ENCODE measurements around the gene FYTTD1.

The FYTTD1 gene

GRCh38 chr3:197814372-197814771 is 64.7 kb downstream of the FYTTD1 start:
- no peak for TF ChIP-seq POLR2AphosphoS5 (IDR thresholded peaks at IDR 0.05; ENCODE audit: low read depth, low read length)
- TF ChIP-seq FOXP2 (optimal IDR thresholded peaks at IDR 0.05; ENCODE audit: borderline replicate concordance, extremely low read depth, extremely low read length, insufficient read depth) = no peak
- TF ChIP-seq SIN3A (IDR thresholded peaks at IDR 0.05; ENCODE audit: borderline replicate concordance, insufficient read depth, low read length) = no peak
- no peak for TF ChIP-seq TAF1 (IDR thresholded peaks at IDR 0.05; ENCODE audit: borderline replicate concordance, insufficient read depth, low read length)
- no peak for TF ChIP-seq REST (IDR thresholded peaks at IDR 0.05; ENCODE audit: insufficient read depth in 1 of 2, low read depth in 2 of 2, low read length in 2 of 2)

GRCh38 chr3:197820550-197821335 is 71.1 kb downstream of the FYTTD1 start:
- no peak for TF ChIP-seq FOXP2 (optimal IDR thresholded peaks at IDR 0.05; ENCODE audit: borderline replicate concordance, extremely low read depth, extremely low read length, insufficient read depth)
- no peak for TF ChIP-seq SIN3A (IDR thresholded peaks at IDR 0.05; ENCODE audit: borderline replicate concordance, insufficient read depth, low read length)
- TF ChIP-seq TAF1 (IDR thresholded peaks at IDR 0.05; ENCODE audit: borderline replicate concordance, insufficient read depth, low read length) = no peak
- no peak for TF ChIP-seq POLR2AphosphoS5 (IDR thresholded peaks at IDR 0.05; ENCODE audit: low read depth, low read length)

- no peak for TF ChIP-seq SIN3A (IDR thresholded peaks at IDR 0.05; ENCODE audit: borderline replicate concordance, insufficient read depth, low read length)
- no peak for TF ChIP-seq REST (IDR thresholded peaks at IDR 0.05; ENCODE audit: insufficient read depth in 1 of 2, low read depth in 2 of 2, low read length in 2 of 2)
- no peak for TF ChIP-seq FOXP2 (optimal IDR thresholded peaks at IDR 0.05; ENCODE audit: borderline replicate concordance, extremely low read depth, extremely low read length, insufficient read depth)
- TF ChIP-seq TAF1 (IDR thresholded peaks at IDR 0.05; ENCODE audit: borderline replicate concordance, insufficient read depth, low read length) = no peak
- TF ChIP-seq POLR2AphosphoS5 (IDR thresholded peaks at IDR 0.05; ENCODE audit: low read depth, low read length) = no peak
These were observed 79.8 kb downstream of the FYTTD1 start for GRCh38 chr3:197829397-197830045.

- TF ChIP-seq SIN3A (IDR thresholded peaks at IDR 0.05; ENCODE audit: borderline replicate concordance, insufficient read depth, low read length) = no peak
- TF ChIP-seq FOXP2 (optimal IDR thresholded peaks at IDR 0.05; ENCODE audit: borderline replicate concordance, extremely low read depth, extremely low read length, insufficient read depth) = no peak
- TF ChIP-seq TAF1 (IDR thresholded peaks at IDR 0.05; ENCODE audit: borderline replicate concordance, insufficient read depth, low read length) = no peak
- no peak for TF ChIP-seq POLR2AphosphoS5 (IDR thresholded peaks at IDR 0.05; ENCODE audit: low read depth, low read length)
- no peak for TF ChIP-seq REST (IDR thresholded peaks at IDR 0.05; ENCODE audit: insufficient read depth in 1 of 2, low read depth in 2 of 2, low read length in 2 of 2)
These were observed 80.8 kb downstream of the FYTTD1 start for GRCh38 chr3:197830308-197830966.

GRCh38 chr3:197830967-197831313 is 81.3 kb downstream of the FYTTD1 start:
- TF ChIP-seq TAF1 (IDR thresholded peaks at IDR 0.05; ENCODE audit: borderline replicate concordance, insufficient read depth, low read length) = no peak
- TF ChIP-seq REST (IDR thresholded peaks at IDR 0.05; ENCODE audit: insufficient read depth in 1 of 2, low read depth in 2 of 2, low read length in 2 of 2) = no peak
- TF ChIP-seq SIN3A (IDR thresholded peaks at IDR 0.05; ENCODE audit: borderline replicate concordance, insufficient read depth, low read length) = no peak
- TF ChIP-seq FOXP2 (optimal IDR thresholded peaks at IDR 0.05; ENCODE audit: borderline replicate concordance, extremely low read depth, extremely low read length, insufficient read depth) = no peak
- no peak for TF ChIP-seq POLR2AphosphoS5 (IDR thresholded peaks at IDR 0.05; ENCODE audit: low read depth, low read length)

All from PFSK-1 (cell line).